PC-9 (cell line): ENCODE measurements around the gene C20orf204. TPM values are rescaled to one million over a fixed set of nuclear protein-coding genes. Genes with fewer than 3 reads are reported as not detected.
A peak's percentile ranks its signal among the peaks of the same experiment; 100 is the strongest.
"Not testable (repeated sequence)": the region's sequence is repeated elsewhere in the genome, so short reads cannot be mapped to it uniquely, and the experiment has no call there.

Experiments
- BruUV-seq: library from RNA; stranded (reverse); fragments of 400-500 nt; replicated peaks from 2 replicates; lab custom pipeline; 2021; lab: Mats Ljungman, UMichigan
- CTCF ChIA-PET: fragments of 300-600 bp; sonication (Branson Sonifier 250); formaldehyde crosslinking; loops from one replicate; lab custom pipeline; 2022; ENCODE audit warnings: antibody characterized with exemption; lab: Charles Lee
- POLR2A ChIA-PET: fragments of 300-600 bp; sonication (Branson Sonifier 250); formaldehyde crosslinking; loops from one replicate; lab custom pipeline; 2022; ENCODE audit warnings: antibody characterized with exemption; ENCODE audit not compliant: unreplicated experiment; lab: Charles Lee
- DNase-seq, 2 experiments: peaks; one replicate each; pipeline versions ENCODE4 v3.0.0 to v3.0.0-alpha.2; 2015 to 2022; ENCODE audit warnings: mixed read lengths in 1 of 2
- H2AFZ ChIP-seq: fragments of 200-600 bp; sonication (generic); 2 replicates; pipeline ENCODE4 v1.8.1; 2017; ENCODE audit warnings: antibody characterized with exemption
- H3F3A ChIP-seq: fragments of 200-600 bp; sonication (generic); 2 replicates; pipeline ENCODE4 v1.8.1; 2017; ENCODE audit warnings: antibody characterized with exemption, mild to moderate bottlenecking, low read depth; ENCODE audit not compliant: insufficient read depth
- H3K27ac ChIP-seq: fragments of 200-600 bp; sonication (generic); 2 replicates; pipeline ENCODE4 v1.6.1; 2016; ENCODE audit warnings: mixed run types
- H3K27me3 ChIP-seq: fragments of 200-600 bp; sonication (generic); 2 replicates; pipeline ENCODE4 v1.6.1; 2016; ENCODE audit warnings: low read depth, mixed run types; ENCODE audit not compliant: insufficient read depth
- H3K36me3 ChIP-seq: fragments of 200-600 bp; sonication (generic); 2 replicates; pipeline ENCODE4 v1.6.1; 2016; ENCODE audit warnings: low read depth, mixed run types
- H3K4me1 ChIP-seq: fragments of 200-600 bp; sonication (generic); replicated peaks from 2 replicates; pipeline ENCODE4 v1.6.1; 2016; ENCODE audit warnings: mixed run types; ENCODE audit not compliant: insufficient read depth
- H3K4me2 ChIP-seq: fragments of 200-600 bp; sonication (generic); 2 replicates; pipeline ENCODE4 v1.6.1; 2017; ENCODE audit warnings: mixed run types
- H3K4me3 ChIP-seq: fragments of 200-600 bp; sonication (generic); 2 replicates; pipeline ENCODE4 v1.6.1; 2016; ENCODE audit warnings: mixed run types
- H3K79me2 ChIP-seq: fragments of 200-600 bp; sonication (generic); 2 replicates; pipeline ENCODE4 v1.6.1; 2017; ENCODE audit warnings: low read depth, mixed run types
- H3K9me2 ChIP-seq: fragments of 200-600 bp; sonication (generic); 2 replicates; pipeline ENCODE4 v1.8.1; 2017; ENCODE audit warnings: mild to moderate bottlenecking; ENCODE audit not compliant: insufficient read depth
- H3K9me3 ChIP-seq: fragments of 200-600 bp; sonication (generic); 2 replicates; pipeline ENCODE4 v1.8.1; 2016; ENCODE audit warnings: low read depth; ENCODE audit not compliant: insufficient read depth
- H4K20me1 ChIP-seq: fragments of 200-600 bp; sonication (generic); 2 replicates; pipeline ENCODE4 v1.8.1; 2017; ENCODE audit not compliant: insufficient read depth
- EZH2 ChIP-seq: fragments of 200-600 bp; sonication (generic); IDR thresholded peaks from 2 replicates; pipeline ENCODE4 v1.8.0; 2017; ENCODE audit warnings: antibody characterized with exemption, low read depth
- intact Hi-C: fragments of 100-400 bp; cut with micrococcal nuclease; formaldehyde crosslinking; loops from one replicate; pipeline ENCODE4 v1.10.0; 2022; ENCODE audit not compliant: unreplicated experiment
- microRNA-seq: library from miRNA; unstranded; fragments of <30 nt; microRNA quantifications from one replicate; pipeline ENCODE4 v1.2.0, GENCODE V29; 2021; ENCODE audit warnings: borderline number of aligned reads, borderline replicate concordance
- total RNA-seq: library from RNA; stranded (reverse); gene quantifications from 2 replicates; pipeline ENCODE4 v1.2.3, GENCODE V29; 2021
- TF ChIP-seq, protein P1 (sequence below): fragments of 200-600 bp; sonication (generic); conservative IDR thresholded peaks from 2 replicates; pipeline ENCODE4 v1.6.1; 2017; ENCODE audit warnings: mixed run types, antibody characterized with exemption, mild to moderate bottlenecking, moderate library complexity

The C20orf204 gene
- total RNA-seq, 1 experiment from 2014 or later = 3.8 TPM

- Histone ChIP-seq H2AFZ (no peak overlapping the region), H3K4me3 (no peak overlapping the region), H4K20me1 (no peaks in the 10 kb centered on the region; the same call in 1 of the 2 replicates), H3K9me3 (no peaks in the 10 kb centered on the region), H3K4me1 (no peaks in the 10 kb centered on the region), H3K4me2 (peak overlapping the region; percentile 35; the same call in 1 of the 2 replicates), H3F3A (peaks cover 19% of the 10 kb centered on the region), H3K9me2 (no peaks in the 10 kb centered on the region), H3K27me3 (peaks cover 48% of the 10 kb centered on the region), H3K36me3 (no peaks in the 10 kb centered on the region), H3K79me2 (no peaks in the 10 kb centered on the region), H3K27ac (no peak overlapping the region)
- POLR2A ChIA-PET = no interaction called here
- CTCF ChIA-PET = no interaction called here
- intact Hi-C loops = loop anchor here (5.0 kb wide), 1 partner anchor 38 kb away; no protein-coding TSS in a partner anchor
- no peak for DNase-seq
- TF ChIP-seq EZH2 = no peak
- TF ChIP-seq, protein P1, sequence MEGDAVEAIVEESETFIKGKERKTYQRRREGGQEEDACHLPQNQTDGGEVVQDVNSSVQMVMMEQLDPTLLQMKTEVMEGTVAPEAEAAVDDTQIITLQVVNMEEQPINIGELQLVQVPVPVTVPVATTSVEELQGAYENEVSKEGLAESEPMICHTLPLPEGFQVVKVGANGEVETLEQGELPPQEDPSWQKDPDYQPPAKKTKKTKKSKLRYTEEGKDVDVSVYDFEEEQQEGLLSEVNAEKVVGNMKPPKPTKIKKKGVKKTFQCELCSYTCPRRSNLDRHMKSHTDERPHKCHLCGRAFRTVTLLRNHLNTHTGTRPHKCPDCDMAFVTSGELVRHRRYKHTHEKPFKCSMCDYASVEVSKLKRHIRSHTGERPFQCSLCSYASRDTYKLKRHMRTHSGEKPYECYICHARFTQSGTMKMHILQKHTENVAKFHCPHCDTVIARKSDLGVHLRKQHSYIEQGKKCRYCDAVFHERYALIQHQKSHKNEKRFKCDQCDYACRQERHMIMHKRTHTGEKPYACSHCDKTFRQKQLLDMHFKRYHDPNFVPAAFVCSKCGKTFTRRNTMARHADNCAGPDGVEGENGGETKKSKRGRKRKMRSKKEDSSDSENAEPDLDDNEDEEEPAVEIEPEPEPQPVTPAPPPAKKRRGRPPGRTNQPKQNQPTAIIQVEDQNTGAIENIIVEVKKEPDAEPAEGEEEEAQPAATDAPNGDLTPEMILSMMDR = no peak
- BruUV-seq = no TSS peak
These were observed 48.7 kb downstream of the C20orf204 start for GRCh38 chr20:64084685-64085152.

- H3K4me2 ChIP-seq = no peak overlapping the region
- POLR2A ChIA-PET = no interaction called here
- peaks cover 55% of the 10 kb centered on the region for H3K27me3 ChIP-seq
- no peak overlapping the region for H3K4me3 ChIP-seq
- no peak overlapping the region for H3K27ac ChIP-seq
- H2AFZ ChIP-seq = no peak overlapping the region
- H3K4me1 ChIP-seq = no peaks in the 10 kb centered on the region
- H3K79me2 ChIP-seq = no peaks in the 10 kb centered on the region
- CTCF ChIA-PET = no interaction called here
- intact Hi-C loops = no loop called here
- H3K9me2 ChIP-seq = no peaks in the 10 kb centered on the region
- no TSS peak for BruUV-seq
- H3F3A ChIP-seq = peaks cover 1% of the 10 kb centered on the region; the same call in 1 of the 2 replicates
- H3K36me3 ChIP-seq = no peaks in the 10 kb centered on the region
- H3K9me3 ChIP-seq = no peaks in the 10 kb centered on the region
- no peak for TF ChIP-seq EZH2
- TF ChIP-seq, protein P1 = no peak
- H4K20me1 ChIP-seq = no peaks in the 10 kb centered on the region; the same call in none of the 2 replicates
- DNase-seq = no peak
These were observed 50.8 kb downstream of the C20orf204 start for GRCh38 chr20:64086801-64087200.

- H3K9me3 ChIP-seq, H3K79me2 ChIP-seq, DNase-seq, POLR2A ChIA-PET, CTCF ChIA-PET, H4K20me1 ChIP-seq, H2AFZ ChIP-seq, H3K4me2 ChIP-seq, intact Hi-C loops, H3F3A ChIP-seq, H3K9me2 ChIP-seq, H3K36me3 ChIP-seq, H3K27ac ChIP-seq, H3K4me3 ChIP-seq, H3K4me1 ChIP-seq, BruUV-seq: not testable (repeated sequence)
- peaks cover 51% of the 10 kb centered on the region for H3K27me3 ChIP-seq
These were observed 51.3 kb downstream of the C20orf204 start for GRCh38 chr20:64087226-64087825.

- H2AFZ ChIP-seq, H3K4me1 ChIP-seq, H3K79me2 ChIP-seq, H3K9me2 ChIP-seq, H3K4me3 ChIP-seq, DNase-seq, BruUV-seq, H3K27ac ChIP-seq, CTCF ChIA-PET, H3K4me2 ChIP-seq, H3F3A ChIP-seq, intact Hi-C loops, POLR2A ChIA-PET, H4K20me1 ChIP-seq, H3K9me3 ChIP-seq, H3K36me3 ChIP-seq: not testable (repeated sequence)
- H3K27me3 ChIP-seq = peaks cover 43% of the 10 kb centered on the region
These were observed 52.6 kb downstream of the C20orf204 start for GRCh38 chr20:64088586-64088985.

Small RNA genes lying within 50 kb of the gene (microRNA-seq; reads per million reads assigned to microRNA genes)
- 3.4 reads per million for gene MIR6813

Other genes starting within 250 kb of the C20orf204 start
- gene ZBTB46, start 204.9 kb upstream of the C20orf204 start, total RNA-seq = 3.6 and 4.9 TPM in 2 replicates
- gene ABHD16B, start 174.7 kb upstream of the C20orf204 start, total RNA-seq = not detected in 2 replicates
- gene TPD52L2, start 170.9 kb upstream of the C20orf204 start, total RNA-seq = 149 and 158 TPM in 2 replicates
- gene DNAJC5, start 141.1 kb upstream of the C20orf204 start, total RNA-seq = 47.0 and 48.1 TPM in 2 replicates
- gene UCKL1, start 79.8 kb upstream of the C20orf204 start, total RNA-seq = 51.7 and 55.1 TPM in 2 replicates
- gene ZNF512B, start 66.3 kb upstream of the C20orf204 start, total RNA-seq = 24.3 and 28.1 TPM in 2 replicates
- 14.4 and 18.7 TPM in 2 replicates for gene SAMD10, start 56.5 kb upstream of the C20orf204 start, total RNA-seq
- gene PRPF6, start 55.0 kb upstream of the C20orf204 start, total RNA-seq = 103 and 111 TPM in 2 replicates
- 0.83 TPM in 1 of 2 replicates, not detected in the other for gene SOX18, start 13.5 kb downstream of the C20orf204 start, total RNA-seq
- 100 and 156 TPM in 2 replicates for gene TCEA2, start 27.0 kb downstream of the C20orf204 start, total RNA-seq
- 33.3 and 39.2 TPM in 2 replicates for gene RGS19, start 43.3 kb downstream of the C20orf204 start, total RNA-seq
- gene OPRL1, start 43.9 kb downstream of the C20orf204 start, total RNA-seq = 1.5 and 2.7 TPM in 2 replicates
- gene LKAAEAR1, start 48.2 kb downstream of the C20orf204 start, total RNA-seq = not detected in 2 replicates
- not detected in 2 replicates for gene NPBWR2, start 71.4 kb downstream of the C20orf204 start, total RNA-seq
- 0.18 TPM in 1 of 2 replicates, not detected in the other for gene MYT1, start 128.3 kb downstream of the C20orf204 start, total RNA-seq
- gene PCMTD2, start 219.6 kb downstream of the C20orf204 start, total RNA-seq = 80.1 and 86.5 TPM in 2 replicates